Duodenal mucosa (tissue), 2 donors: ENCODE results near the gene MCM6.
"Not testable (repeated sequence)": the region's sequence is repeated elsewhere in the genome, so short reads cannot be mapped to it uniquely, and the experiment has no call there.

Experiments
- H3K27ac ChIP-seq: one replicate; pipeline ENCODE4 v1.7.0; 2013; ENCODE audit warnings: low read depth, low read length
- H3K27me3 ChIP-seq, 2 donors: one replicate each; pipeline ENCODE4 v1.7.0; 2013; ENCODE audit warnings: low read length in 2 of 2, control low read depth in 1 of 2; ENCODE audit not compliant: insufficient read depth in 2 of 2, control insufficient read depth in 1 of 2
- H3K36me3 ChIP-seq, 2 donors: one replicate each; pipeline ENCODE4 v1.7.0; 2013; ENCODE audit warnings: low read length in 2 of 2, control low read depth in 1 of 2; ENCODE audit not compliant: insufficient read depth in 2 of 2, control insufficient read depth in 1 of 2
- H3K4me1 ChIP-seq, 2 donors: one replicate each; pipeline ENCODE4 v1.7.0; 2013; ENCODE audit warnings: low read length in 2 of 2, control low read depth in 1 of 2; ENCODE audit not compliant: insufficient read depth in 2 of 2, control insufficient read depth in 1 of 2
- H3K4me3 ChIP-seq, 2 donors: one replicate each; pipeline ENCODE4 v1.7.0; 2013; ENCODE audit warnings: low read length in 2 of 2, low read depth in 1 of 2
- H3K9ac ChIP-seq, 2 donors: one replicate each; pipeline ENCODE4 v1.7.0; 2013; ENCODE audit warnings: low read length in 2 of 2, low read depth in 1 of 2
- H3K9me3 ChIP-seq, 2 donors: one replicate each; pipeline ENCODE4 v1.7.0; 2013; ENCODE audit warnings: low read length in 2 of 2, control low read depth in 1 of 2; ENCODE audit not compliant: control insufficient read depth in 1 of 2

MCM6 gene

DNA sequence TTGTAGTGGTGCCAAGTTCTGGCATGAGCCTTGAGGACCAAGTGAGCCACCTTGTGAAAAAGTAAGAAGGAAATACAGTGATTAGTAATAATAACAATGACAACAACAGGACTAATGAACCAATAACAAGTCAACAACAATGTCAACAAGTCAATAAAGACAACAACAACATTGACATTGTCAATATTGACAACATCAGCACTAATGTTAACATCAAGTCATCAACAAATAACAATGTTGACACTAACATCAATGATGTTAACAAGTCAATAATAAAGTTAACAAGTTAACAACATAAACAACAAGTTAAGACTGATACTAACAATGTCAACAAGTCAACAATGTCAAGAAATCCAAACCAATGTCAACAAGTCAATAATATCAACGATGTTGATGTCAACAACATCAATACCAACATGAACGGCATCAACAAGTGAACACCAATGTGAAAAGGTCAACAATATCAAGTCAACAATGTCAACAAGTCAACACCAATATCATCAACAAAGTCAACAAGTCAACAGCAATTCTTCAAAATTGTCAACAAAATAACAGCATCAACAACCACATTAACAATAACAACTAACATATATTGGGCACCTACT lies 63.2 kb downstream of the MCM6 start:
- Histone ChIP-seq H3K4me3 (no peak overlapping the region), H3K27ac (no peak overlapping the region), H3K36me3 (peaks cover 0 to 18% of the 10 kb centered on the region in 2 donors), H3K9ac (no peak overlapping the region), H3K4me1 (no peaks in the 10 kb centered on the region), H3K27me3 (no peaks in the 10 kb centered on the region), H3K9me3 (no peaks in the 10 kb centered on the region)

DNA sequence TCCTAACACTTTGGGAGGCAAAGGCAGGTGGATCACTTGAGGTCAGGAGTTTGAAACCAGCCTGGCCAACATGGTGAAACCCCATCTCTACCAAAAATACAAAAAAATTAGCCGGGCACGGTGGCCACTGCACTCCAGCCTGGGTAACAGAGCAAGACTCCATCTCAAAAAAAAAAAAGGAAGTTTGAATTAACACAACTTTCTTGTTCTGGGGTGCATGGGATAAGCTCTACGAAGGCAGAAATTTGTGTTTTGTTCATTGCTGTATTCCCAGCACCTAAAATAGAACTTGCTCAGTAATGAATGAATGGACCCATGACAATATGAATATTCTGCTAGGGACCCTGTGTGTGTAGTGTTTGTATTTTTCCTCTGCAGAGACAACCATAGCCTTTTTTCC lies 68.4 kb downstream of the MCM6 start:
- H3K36me3 ChIP-seq = peaks cover 3 to 46% of the 10 kb centered on the region in 2 donors
- H3K4me3 ChIP-seq, H3K9ac ChIP-seq, H3K9me3 ChIP-seq, H3K4me1 ChIP-seq, H3K27me3 ChIP-seq, H3K27ac ChIP-seq: not testable (repeated sequence)

DNA sequence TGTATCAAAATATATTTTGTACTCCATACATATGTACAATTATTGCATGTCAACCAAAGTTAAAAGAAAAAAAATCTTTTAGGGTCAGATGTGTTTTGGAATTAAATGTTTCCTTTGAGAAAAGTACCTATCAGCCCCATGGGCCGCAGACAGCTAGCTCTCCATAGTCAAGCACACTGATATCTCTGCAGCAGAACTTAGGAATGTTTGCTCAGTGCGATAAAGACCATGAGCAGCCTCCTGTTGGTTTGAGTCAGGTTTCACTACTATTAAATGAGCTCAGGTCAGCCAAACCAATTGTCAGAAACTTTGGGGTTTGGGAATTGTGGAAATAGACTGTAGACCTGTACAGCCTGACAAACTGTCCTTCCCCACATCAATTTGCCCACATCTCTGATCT lies 73.0 kb downstream of the MCM6 start:
- Histone ChIP-seq H3K4me1 (no peaks in the 10 kb centered on the region), H3K9ac (no peak overlapping the region), H3K27ac (no peak overlapping the region), H3K36me3 (peaks cover 13 to 54% of the 10 kb centered on the region in 2 donors), H3K27me3 (no peaks in the 10 kb centered on the region), H3K9me3 (peaks cover 9 to 11% of the 10 kb centered on the region in 2 donors), H3K4me3 (no peak overlapping the region)

DNA sequence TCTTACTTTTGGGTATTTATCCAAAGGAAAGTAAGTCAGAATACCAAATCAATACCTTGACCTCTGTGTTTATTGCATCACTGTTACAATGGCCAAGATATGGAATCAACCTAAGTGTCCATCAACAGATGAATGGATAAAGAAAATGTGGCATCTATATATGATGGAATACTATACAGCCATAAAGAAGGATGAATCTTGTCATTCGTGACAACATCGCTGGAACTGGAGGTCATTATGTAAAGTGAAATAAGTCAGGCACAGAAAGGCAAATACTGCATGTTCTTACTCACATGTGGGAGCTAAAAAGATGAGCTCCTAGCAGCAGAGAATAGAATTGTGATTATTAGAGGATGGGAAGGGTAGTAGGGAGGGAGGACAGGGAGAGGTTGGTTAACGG lies 73.9 kb downstream of the MCM6 start:
- Histone ChIP-seq H3K4me3 (no peak overlapping the region), H3K27ac (no peak overlapping the region), H3K9ac (no peak overlapping the region), H3K36me3 (peaks cover 13 to 57% of the 10 kb centered on the region in 2 donors), H3K27me3 (no peaks in the 10 kb centered on the region), H3K9me3 (peaks cover 9 to 11% of the 10 kb centered on the region in 2 donors), H3K4me1 (peaks cover 0 to 4% of the 10 kb centered on the region in 2 donors)

DNA sequence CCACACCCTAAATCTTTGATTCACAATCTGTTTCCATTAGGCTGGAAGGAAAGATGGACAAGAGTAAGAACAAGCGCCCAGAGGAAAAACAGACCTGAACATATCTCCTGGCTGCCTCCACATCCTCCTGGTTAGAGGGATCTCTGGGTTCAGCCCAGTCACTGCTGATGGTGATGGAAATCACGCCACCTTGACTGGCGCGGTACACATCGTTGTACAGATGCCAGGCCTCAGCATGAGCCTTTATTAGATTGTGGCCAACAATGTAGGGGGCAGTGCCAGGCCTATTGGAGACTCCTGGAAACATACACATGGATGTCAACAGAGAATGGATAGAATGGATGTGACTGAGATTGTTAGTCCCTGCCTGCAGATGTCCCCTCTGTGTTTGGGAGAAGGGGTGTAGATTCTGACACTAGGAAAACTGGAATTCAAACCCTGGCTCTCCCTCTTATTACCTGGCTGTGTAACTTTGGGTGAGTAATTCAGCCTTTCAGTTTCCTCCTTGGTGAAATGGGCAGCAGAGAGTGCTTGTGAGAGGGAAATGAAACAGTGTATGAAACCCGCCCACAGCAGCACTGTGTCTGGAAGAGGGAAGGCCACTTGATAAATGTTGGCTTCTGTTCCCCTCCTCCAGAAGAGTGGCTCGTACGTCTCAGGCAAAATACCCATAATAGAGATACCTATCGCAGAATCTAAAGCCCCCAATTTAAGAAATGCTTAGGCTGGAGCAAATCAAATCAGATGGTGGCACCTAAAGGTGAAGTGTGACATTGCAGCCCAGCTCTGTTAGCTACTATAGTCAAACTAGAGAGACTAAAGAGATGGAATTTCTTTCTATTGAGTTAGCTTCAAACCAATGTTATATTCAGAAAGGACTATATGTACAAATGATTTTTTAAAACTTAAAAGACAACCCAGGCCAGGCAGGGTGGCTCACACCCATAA lies 75.5 kb downstream of the MCM6 start:
- H3K9ac ChIP-seq = no peak overlapping the region
- H3K4me3 ChIP-seq = no peak overlapping the region
- peaks cover 9 to 11% of the 10 kb centered on the region in 2 donors for H3K9me3 ChIP-seq
- H3K27ac ChIP-seq = no peak overlapping the region
- H3K4me1 ChIP-seq = peaks cover 0 to 6% of the 10 kb centered on the region in 2 donors
- H3K36me3 ChIP-seq = peaks cover 10 to 41% of the 10 kb centered on the region in 2 donors
- H3K27me3 ChIP-seq = no peaks in the 10 kb centered on the region

DNA sequence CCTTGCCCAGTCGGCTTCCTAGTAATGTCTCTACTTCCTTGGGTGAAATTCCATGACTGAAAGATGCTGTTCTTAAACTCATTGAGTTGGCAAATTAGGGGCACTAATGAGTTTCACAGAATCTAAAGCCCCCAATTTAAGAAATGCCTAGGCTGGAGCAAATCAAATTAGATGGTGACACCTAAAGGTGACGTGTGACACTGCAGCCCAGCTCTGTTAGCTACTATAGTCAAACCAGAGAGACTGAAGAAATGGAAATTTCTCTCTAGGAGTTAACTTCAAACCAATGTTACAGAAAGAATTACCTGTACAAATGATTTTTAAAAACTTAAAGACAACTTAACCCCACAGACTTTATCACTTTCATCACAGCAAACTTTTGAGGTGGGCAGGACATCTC lies 76.5 kb downstream of the MCM6 start:
- H3K27me3 ChIP-seq = no peaks in the 10 kb centered on the region
- H3K9me3 ChIP-seq = peaks cover 9 to 11% of the 10 kb centered on the region in 2 donors
- H3K27ac ChIP-seq = no peak overlapping the region
- peaks cover 10 to 34% of the 10 kb centered on the region in 2 donors for H3K36me3 ChIP-seq
- peaks cover 0 to 6% of the 10 kb centered on the region in 2 donors for H3K4me1 ChIP-seq
- H3K9ac ChIP-seq = no peak overlapping the region
- no peak overlapping the region for H3K4me3 ChIP-seq

DNA sequence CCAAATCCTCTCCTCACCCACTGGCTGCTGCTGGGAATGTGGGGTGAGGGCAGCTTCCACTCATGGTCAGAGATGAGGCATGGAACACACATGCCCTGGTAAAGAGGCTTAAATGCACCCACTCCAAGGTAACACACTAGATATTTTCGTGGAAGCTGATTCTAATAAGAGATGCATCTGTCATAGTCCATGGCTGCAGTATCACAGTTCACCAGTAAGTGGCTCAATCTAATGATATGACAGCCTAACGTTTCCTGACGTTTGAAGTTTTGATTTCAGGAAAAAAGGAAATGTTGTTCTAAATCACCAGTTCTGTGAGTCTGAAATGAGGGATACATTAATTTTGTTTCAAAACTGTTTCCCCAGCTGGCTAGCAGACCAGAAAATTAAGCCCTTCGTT lies 77.5 kb downstream of the MCM6 start:
- Histone ChIP-seq H3K27me3 (no peaks in the 10 kb centered on the region), H3K4me1 (peaks cover 0 to 6% of the 10 kb centered on the region in 2 donors), H3K4me3 (no peak overlapping the region), H3K27ac (no peak overlapping the region), H3K36me3 (peaks cover 10 to 28% of the 10 kb centered on the region in 2 donors), H3K9me3 (peaks cover 9 to 11% of the 10 kb centered on the region in 2 donors), H3K9ac (no peak overlapping the region)

DNA sequence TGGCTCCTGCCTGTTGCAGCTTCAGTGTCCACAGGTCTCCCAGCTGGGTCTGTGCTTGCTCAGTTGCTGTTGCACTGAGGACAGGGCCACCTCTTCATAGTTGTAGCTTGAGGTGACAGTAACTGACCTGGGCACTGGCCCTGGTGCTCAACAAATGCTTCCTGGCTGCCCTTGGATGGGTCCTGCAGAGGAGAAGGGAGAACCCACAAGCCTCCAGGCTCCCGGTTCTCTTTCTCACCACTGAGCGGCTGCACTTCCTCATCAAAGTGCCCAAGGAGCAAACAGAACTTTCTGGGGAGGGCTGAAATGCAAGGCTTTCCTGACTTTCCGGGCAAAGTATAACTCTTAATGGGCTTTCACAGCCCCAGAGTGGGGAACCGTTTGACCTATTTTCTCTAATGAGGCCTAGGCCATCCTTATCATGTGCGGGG lies 78.0 kb downstream of the MCM6 start:
- Histone ChIP-seq H3K4me1 (peaks cover 0 to 6% of the 10 kb centered on the region in 2 donors), H3K27ac (no peak overlapping the region), H3K4me3 (no peak overlapping the region), H3K9ac (no peak overlapping the region), H3K27me3 (no peaks in the 10 kb centered on the region), H3K9me3 (peaks cover 9 to 11% of the 10 kb centered on the region in 2 donors), H3K36me3 (peaks cover 10 to 25% of the 10 kb centered on the region in 2 donors)

DNA sequence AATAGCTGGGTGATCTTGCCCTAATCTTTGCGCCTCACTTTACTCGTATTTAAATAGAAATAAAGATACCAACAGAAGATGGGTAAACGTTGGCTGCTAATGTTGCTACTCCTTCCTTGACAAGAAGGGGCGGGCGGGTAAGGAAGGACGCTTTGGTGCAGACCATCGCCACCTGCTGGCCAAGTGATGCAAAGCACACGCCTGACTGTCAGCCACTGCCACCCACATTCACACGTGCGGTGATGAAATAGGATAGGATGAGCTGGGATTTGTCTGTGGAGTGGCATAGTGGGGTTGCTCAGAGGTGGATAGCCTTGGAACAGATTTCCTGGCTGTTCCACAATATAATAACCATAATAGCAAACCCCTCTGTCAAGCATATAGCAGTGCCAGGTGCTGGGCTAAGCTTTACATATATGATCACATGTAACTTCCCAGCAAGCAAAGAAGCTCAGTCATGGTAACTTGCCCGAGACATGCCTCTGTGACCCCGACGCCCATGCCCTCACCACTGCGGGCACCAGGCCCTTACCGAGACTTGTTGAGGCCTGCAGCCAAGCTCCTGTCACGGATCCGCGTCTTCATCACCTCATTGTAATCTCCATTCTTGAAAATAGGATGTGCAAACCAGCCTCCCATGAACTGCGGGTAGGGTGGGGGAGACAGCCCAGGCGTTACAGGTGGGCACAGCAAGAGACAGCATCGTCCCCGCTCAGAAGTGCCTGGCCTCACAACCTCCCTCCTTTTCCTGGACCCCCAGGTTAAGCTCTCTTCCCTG lies 78.6 kb downstream of the MCM6 start:
- peaks cover 9 to 11% of the 10 kb centered on the region in 2 donors for H3K9me3 ChIP-seq
- no peak overlapping the region for H3K4me3 ChIP-seq
- H3K4me1 ChIP-seq = peaks cover 0 to 6% of the 10 kb centered on the region in 2 donors
- H3K27me3 ChIP-seq = no peaks in the 10 kb centered on the region
- H3K9ac ChIP-seq = no peak overlapping the region
- no peak overlapping the region for H3K27ac ChIP-seq
- peaks cover 10 to 25% of the 10 kb centered on the region in 2 donors for H3K36me3 ChIP-seq
